Kidney glomerular epithelial cell (primary cell): ENCODE measurements around the gene MSRB3.
"Not testable (repeated sequence)": the region's sequence is repeated elsewhere in the genome, so short reads cannot be mapped to it uniquely, and the experiment has no call there.

Experiments
- DNase-seq: peaks from one replicate; lab custom pipeline; 2025; lab: John Stamatoyannopoulos, UW

The MSRB3 gene

GRCh38 chr12:65278576-65279368, at the start of gene MSRB3:
Gene MSRB3 (plus strand): TSS chr12:65278683. CDS start chr12:65308580, 29,897 bp downstream.
- peak; percentile 36 for DNase-seq

GRCh38 chr12:65229441-65229840, 49.0 kb upstream of the MSRB3 start:
- DNase-seq = no peak

- peak; percentile 11 for DNase-seq
Observed at GRCh38 chr12:65232476-65233077, 45.9 kb upstream of the MSRB3 start.

- no peak for DNase-seq
Observed at GRCh38 chr12:65237153-65237552, 41.3 kb upstream of the MSRB3 start.

- no peak for DNase-seq
Observed at GRCh38 chr12:65238609-65239008, 39.9 kb upstream of the MSRB3 start.

GRCh38 chr12:65248656-65249633, 29.5 kb upstream of the MSRB3 start:
- no peak for DNase-seq

GRCh38 chr12:65252515-65252914, 26.0 kb upstream of the MSRB3 start:
- DNase-seq = no peak

GRCh38 chr12:65257986-65258385, 20.5 kb upstream of the MSRB3 start:
- no peak for DNase-seq

GRCh38 chr12:65259501-65259900, 19.0 kb upstream of the MSRB3 start:
- no peak for DNase-seq

GRCh38 chr12:65263777-65264176, 14.7 kb upstream of the MSRB3 start:
- DNase-seq = no peak

- DNase-seq = no peak
Observed at GRCh38 chr12:65266408-65266807, 12.1 kb upstream of the MSRB3 start.

- DNase-seq = no peak
Observed at GRCh38 chr12:65269603-65270002, 8.9 kb upstream of the MSRB3 start.

- no peak for DNase-seq
Observed at GRCh38 chr12:65274602-65275272, 3.7 kb upstream of the MSRB3 start.

GRCh38 chr12:65275627-65276026, 2.9 kb upstream of the MSRB3 start:
- DNase-seq = no peak

GRCh38 chr12:65276916-65277530, 1.5 kb upstream of the MSRB3 start:
- DNase-seq = no peak

- no peak for DNase-seq
Observed at GRCh38 chr12:65277994-65278575, 398 bp upstream of the MSRB3 start.

GRCh38 chr12:65279369-65280112, 1.1 kb downstream of the MSRB3 start:
- peak; percentile 16 for DNase-seq

GRCh38 chr12:65280306-65280705, 1.8 kb downstream of the MSRB3 start:
- no peak for DNase-seq

- DNase-seq = no peak
Observed at GRCh38 chr12:65282840-65283239, 4.4 kb downstream of the MSRB3 start.

- not testable (repeated sequence) for DNase-seq
Observed at GRCh38 chr12:65285532-65285931, 7.0 kb downstream of the MSRB3 start.
